NCI-H526 (cell line): Measurements from ENCODE around the gene LGALS9.
"Not testable (repeated sequence)": the region's sequence is repeated elsewhere in the genome, so short reads cannot be mapped to it uniquely, and the experiment has no call there.

Experiments used
- DNase-seq, 2 experiments: peaks; one replicate each; lab custom pipeline; 2025; lab: John Stamatoyannopoulos, UW

LGALS9 gene

GRCh38 chr17:27629260-27629659 lies 1.7 kb upstream of the LGALS9 start:
- not testable (repeated sequence) for DNase-seq

GRCh38 chr17:27631411-27631760 lies 398 bp downstream of the LGALS9 start:
- no peak for DNase-seq

GRCh38 chr17:27631897-27632725 lies 1.1 kb downstream of the LGALS9 start:
- DNase-seq = no peak

- not testable (repeated sequence) for DNase-seq
These were observed 1.8 kb downstream of the LGALS9 start for GRCh38 chr17:27632766-27633165.

GRCh38 chr17:27633312-27634025 lies 2.5 kb downstream of the LGALS9 start:
- DNase-seq = no peak

GRCh38 chr17:27634026-27634335 lies 3.0 kb downstream of the LGALS9 start:
- DNase-seq = no peak

GRCh38 chr17:27634776-27635175 lies 3.8 kb downstream of the LGALS9 start:
- DNase-seq = no peak

GRCh38 chr17:27635275-27635823 lies 4.4 kb downstream of the LGALS9 start:
- DNase-seq = no peak

GRCh38 chr17:27636005-27636520 lies 5.1 kb downstream of the LGALS9 start:
- not testable (repeated sequence) for DNase-seq

GRCh38 chr17:27637818-27638217 lies 6.8 kb downstream of the LGALS9 start:
- DNase-seq = not testable (repeated sequence)

GRCh38 chr17:27638415-27638914 lies 7.5 kb downstream of the LGALS9 start:
- not testable (repeated sequence) for DNase-seq

GRCh38 chr17:27640790-27641189 lies 9.8 kb downstream of the LGALS9 start:
- no peak for DNase-seq

GRCh38 chr17:27644586-27644985 lies 13.6 kb downstream of the LGALS9 start:
- DNase-seq = peak in 1 of 2 experiments; percentile 29

GRCh38 chr17:27645621-27646020 lies 14.6 kb downstream of the LGALS9 start:
- not testable (repeated sequence) for DNase-seq

- DNase-seq = no peak
These were observed 15.2 kb downstream of the LGALS9 start for GRCh38 chr17:27646232-27646631.

GRCh38 chr17:27647765-27648164 lies 16.8 kb downstream of the LGALS9 start:
- peak; percentile 68 to 88 for DNase-seq

- DNase-seq = not testable (repeated sequence)
These were observed 18.2 kb downstream of the LGALS9 start for GRCh38 chr17:27649111-27649571.

- DNase-seq = no peak
These were observed 18.9 kb downstream of the LGALS9 start for GRCh38 chr17:27649929-27650328.

GRCh38 chr17:27650836-27651235 lies 19.8 kb downstream of the LGALS9 start:
- DNase-seq = no peak

GRCh38 chr17:27651411-27652345 lies 20.7 kb downstream of the LGALS9 start:
- peak; percentile 54 to 80 for DNase-seq

- not testable (repeated sequence) for DNase-seq
These were observed 22.5 kb downstream of the LGALS9 start for GRCh38 chr17:27653449-27653971.
